HCT116 (cell line): ENCODE measurements around the gene ARHGAP23.

Experiments
- CEBPB ChIP-seq: IDR thresholded peaks from 2 replicates; pipeline ENCODE4 v1.6.1; 2012; ENCODE audit warnings: low read depth
- EZH2 ChIP-seq: fragments of 200-600 bp; sonication (generic); IDR thresholded peaks from 2 replicates; pipeline ENCODE4 v1.6.1; 2017; ENCODE audit warnings: antibody characterized with exemption, mixed run types
- FOSL1 ChIP-seq: IDR thresholded peaks from 2 replicates; pipeline ENCODE4 v1.6.1; 2012; ENCODE audit warnings: low read depth

GRCh38 chr17:38464723-38465390, 36.6 kb downstream of the ARHGAP23 start:
- no peak for TF ChIP-seq EZH2
- TF ChIP-seq CEBPB: no peak
- TF ChIP-seq FOSL1: no peak
